ENCODE measurements around the gene FBXO5. TPM values are rescaled to one million over a fixed set of nuclear protein-coding genes. Genes with fewer than 3 reads are reported as not detected.

FBXO5 gene
- total and polyA plus RNA-seq, 12 donors: 0.80 to 4.2 (median 1.4) TPM

DNA sequence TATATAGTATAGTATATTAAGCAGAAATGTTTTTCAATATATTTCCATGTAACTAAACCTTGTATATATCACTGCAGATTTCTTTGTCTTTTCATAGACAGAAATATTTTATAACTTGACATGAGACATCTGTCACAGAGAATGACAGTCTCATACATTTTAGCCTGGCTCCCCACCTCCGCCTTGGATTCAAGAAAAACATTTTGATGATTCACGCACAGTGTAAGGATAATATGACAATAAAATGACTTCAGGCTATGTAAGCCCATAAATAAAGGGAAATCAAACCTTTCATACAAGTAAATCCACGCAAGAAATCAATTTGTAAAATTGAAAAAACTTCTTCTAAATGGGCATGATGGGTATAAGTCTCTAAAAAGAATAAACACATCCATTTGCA, 36.4 kb downstream of the FBXO5 start:
- ATAC-seq (no peak), DNase-seq (no peak)
- H3K9me3 ChIP-seq: no peaks in the 10 kb centered on the region
- intact Hi-C loops (cut with DNase I): loop anchor here in 5 of 10 donors (2.0 to 10.0 kb wide), 4 partner anchors 78 to 394 kb away; no protein-coding TSS in a partner anchor
- TF ChIP-seq, protein P1, sequence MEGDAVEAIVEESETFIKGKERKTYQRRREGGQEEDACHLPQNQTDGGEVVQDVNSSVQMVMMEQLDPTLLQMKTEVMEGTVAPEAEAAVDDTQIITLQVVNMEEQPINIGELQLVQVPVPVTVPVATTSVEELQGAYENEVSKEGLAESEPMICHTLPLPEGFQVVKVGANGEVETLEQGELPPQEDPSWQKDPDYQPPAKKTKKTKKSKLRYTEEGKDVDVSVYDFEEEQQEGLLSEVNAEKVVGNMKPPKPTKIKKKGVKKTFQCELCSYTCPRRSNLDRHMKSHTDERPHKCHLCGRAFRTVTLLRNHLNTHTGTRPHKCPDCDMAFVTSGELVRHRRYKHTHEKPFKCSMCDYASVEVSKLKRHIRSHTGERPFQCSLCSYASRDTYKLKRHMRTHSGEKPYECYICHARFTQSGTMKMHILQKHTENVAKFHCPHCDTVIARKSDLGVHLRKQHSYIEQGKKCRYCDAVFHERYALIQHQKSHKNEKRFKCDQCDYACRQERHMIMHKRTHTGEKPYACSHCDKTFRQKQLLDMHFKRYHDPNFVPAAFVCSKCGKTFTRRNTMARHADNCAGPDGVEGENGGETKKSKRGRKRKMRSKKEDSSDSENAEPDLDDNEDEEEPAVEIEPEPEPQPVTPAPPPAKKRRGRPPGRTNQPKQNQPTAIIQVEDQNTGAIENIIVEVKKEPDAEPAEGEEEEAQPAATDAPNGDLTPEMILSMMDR (IDR thresholded peaks at IDR 0.05): no peak
- H3K36me3 ChIP-seq: no peaks in the 10 kb centered on the region
- no peak overlapping the region for H3K27ac ChIP-seq
- H3K4me1 ChIP-seq: peaks cover 0 to 17% (median 0%) of the 10 kb centered on the region in 9 donors
- peaks cover 0 to 25% (median 3%) of the 10 kb centered on the region in 7 donors for H3K27me3 ChIP-seq
- 84 to 88% methylated on average over 3 of the region's 3 CpGs for WGBS, 2 donors
- H3K4me3 ChIP-seq: no peak overlapping the region

DNA sequence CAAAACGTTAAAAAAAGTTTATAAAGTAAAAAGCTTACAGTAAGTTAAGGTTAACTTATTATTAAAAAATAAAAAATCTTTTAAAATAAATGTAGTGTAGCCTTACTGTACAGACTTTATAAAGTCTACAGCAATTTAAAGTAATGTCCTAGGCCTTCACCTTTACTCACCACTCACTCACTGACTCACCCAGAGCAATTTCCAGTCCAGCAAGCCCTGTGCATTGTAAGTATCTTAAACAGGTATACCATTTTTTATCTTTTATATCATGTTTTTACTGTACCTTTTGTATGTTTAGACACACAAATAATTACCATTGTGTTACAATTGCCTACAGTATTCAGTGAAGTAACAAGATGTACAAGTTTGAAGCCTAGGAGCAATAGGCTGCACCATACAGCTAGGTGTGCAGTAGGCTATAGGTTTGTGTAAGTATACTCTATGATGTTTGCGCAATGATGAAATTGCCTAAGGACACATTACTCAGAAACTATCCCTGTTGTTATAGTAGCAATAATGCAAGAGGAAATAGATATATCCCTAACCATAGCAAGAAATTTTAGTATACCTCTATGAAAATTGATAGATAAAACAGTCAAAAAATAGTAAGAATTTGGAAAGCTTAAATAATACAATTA, 39.5 kb downstream of the FBXO5 start:
- no peaks in the 10 kb centered on the region for H3K9me3 ChIP-seq
- DNase-seq: no peak
- peaks cover 0 to 13% (median 0%) of the 10 kb centered on the region in 9 donors for H3K4me1 ChIP-seq
- H3K27ac ChIP-seq: no peak overlapping the region
- ATAC-seq: no peak
- TF ChIP-seq, protein P1 (IDR thresholded peaks at IDR 0.05): no peak
- WGBS, 2 donors: 84 to 92% methylated on average over 2 of the region's 2 CpGs
- H3K27me3 ChIP-seq: peaks cover 0 to 3% (median 0%) of the 10 kb centered on the region in 7 donors
- no peak overlapping the region for H3K4me3 ChIP-seq
- intact Hi-C loops (cut with DNase I): loop anchor here in 1 of 10 donors (10.0 kb wide), 1 partner anchor 81 kb away; no protein-coding TSS in a partner anchor
- no peaks in the 10 kb centered on the region for H3K36me3 ChIP-seq

DNA sequence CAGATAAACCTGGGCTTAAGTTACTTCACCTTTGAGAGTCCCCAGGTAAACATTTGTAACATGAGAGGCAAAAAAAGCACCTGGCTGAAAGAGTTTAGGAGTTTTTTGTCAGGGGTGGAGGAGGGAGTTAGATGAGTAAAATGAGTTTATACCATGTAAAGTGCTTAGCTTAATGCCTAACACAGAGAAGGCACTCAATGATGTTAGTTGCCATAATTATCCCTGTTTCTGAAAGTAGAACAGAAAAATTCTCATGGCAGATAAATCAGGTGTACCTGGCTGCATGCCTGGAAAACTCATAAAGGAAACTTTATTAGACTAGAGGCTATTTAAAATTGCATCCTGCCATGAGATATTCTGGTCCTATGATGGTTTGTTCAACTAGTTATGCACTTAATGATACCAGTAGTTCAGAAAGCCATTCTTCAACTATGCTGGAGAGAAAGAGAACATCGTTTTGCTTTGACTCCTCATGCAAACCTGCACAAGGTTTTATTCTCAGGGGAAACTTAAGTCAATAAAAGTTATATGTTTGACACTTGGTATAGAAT, 40.4 kb downstream of the FBXO5 start:
- Histone ChIP-seq H3K4me1 (peaks cover 0 to 5% (median 0%) of the 10 kb centered on the region in 9 donors), H3K27me3 (peaks cover 0 to 6% (median 0%) of the 10 kb centered on the region in 7 donors), H3K36me3 (no peaks in the 10 kb centered on the region), H3K9me3 (no peaks in the 10 kb centered on the region), H3K4me3 (no peak overlapping the region), H3K27ac (peak overlapping the region in 3 of 10 donors; percentile 7 to 49 (median 22))
- 51 to 59% methylated on average over 1 of the region's 1 CpG for WGBS, 2 donors
- intact Hi-C loops (cut with DNase I): loop anchor here in 1 of 10 donors (10.0 kb wide), 1 partner anchor 82 kb away; no protein-coding TSS in a partner anchor
- ATAC-seq (peak in 4 of 8 donors; percentile 53 to 89 (median 67)), DNase-seq (peak in 1 of 2 donors; percentile 25)
- TF ChIP-seq, protein P1 (IDR thresholded peaks at IDR 0.05): no peak

DNA sequence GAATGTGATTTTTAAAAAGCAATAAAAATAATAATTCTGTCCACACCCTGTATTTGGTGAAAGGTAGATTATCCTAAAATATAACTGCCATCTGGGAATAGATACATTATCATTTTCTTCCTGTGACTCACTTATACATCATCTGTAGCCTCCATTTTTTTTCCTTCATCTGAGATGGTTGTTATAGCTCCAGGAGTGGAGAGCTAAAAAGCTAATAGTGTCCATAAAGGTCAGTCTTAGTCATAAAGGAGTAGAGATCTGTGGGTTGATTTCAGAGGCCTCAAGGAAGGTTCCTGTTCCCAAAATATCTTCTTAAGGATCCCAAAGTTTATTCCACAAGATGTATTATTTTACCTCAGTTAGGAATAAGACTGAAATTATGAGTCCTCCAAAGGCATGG, 41.1 kb downstream of the FBXO5 start:
- H3K27ac ChIP-seq: peak overlapping the region in 3 of 10 donors; percentile 7 to 40 (median 28)
- TF ChIP-seq, protein P1 (IDR thresholded peaks at IDR 0.05): no peak
- intact Hi-C loops (cut with DNase I): loop anchor here in 1 of 10 donors (10.0 kb wide), 1 partner anchor 83 kb away; no protein-coding TSS in a partner anchor
- H3K27me3 ChIP-seq: peaks cover 0 to 9% (median 0%) of the 10 kb centered on the region in 7 donors
- H3K4me1 ChIP-seq: peaks cover 0 to 5% (median 0%) of the 10 kb centered on the region in 9 donors
- no peak overlapping the region for H3K4me3 ChIP-seq
- DNase-seq (no peak), ATAC-seq (no peak)
- no peaks in the 10 kb centered on the region for H3K9me3 ChIP-seq
- H3K36me3 ChIP-seq: no peaks in the 10 kb centered on the region
